HFFc6 (cell line): ENCODE results near the gene LINGO3. TPM values are rescaled to one million over a fixed set of nuclear protein-coding genes. Genes with fewer than 3 reads are reported as not detected.
"Not testable (repeated sequence)": the region's sequence is repeated elsewhere in the genome, so short reads cannot be mapped to it uniquely, and the experiment has no call there.

Experiments used
- DNase-seq: peaks from one replicate; pipeline ENCODE4 v3.0.0-alpha.2; 2018
- H3K27ac Mint-ChIP-seq: 2 replicates; pipeline ENCODE4 v1.8.0; 2020; ENCODE audit warnings: mild to moderate bottlenecking, mixed read lengths
- H3K27me3 Mint-ChIP-seq: 2 replicates; pipeline ENCODE4 v1.8.0; 2021; ENCODE audit warnings: mild to moderate bottlenecking, moderate library complexity, mixed read lengths; ENCODE audit not compliant: insufficient read depth
- H3K36me3 Mint-ChIP-seq: 2 replicates; pipeline ENCODE4 v1.8.0; 2021; ENCODE audit warnings: low read depth, mixed read lengths
- H3K4me1 Mint-ChIP-seq: 2 replicates; pipeline ENCODE4 v1.8.0; 2020; ENCODE audit warnings: low read depth, mixed read lengths
- H3K4me3 Mint-ChIP-seq: 2 replicates; pipeline ENCODE4 v1.8.0; 2020; ENCODE audit warnings: mild to moderate bottlenecking, moderate library complexity, mixed read lengths
- H3K9me3 Mint-ChIP-seq: 2 replicates; pipeline ENCODE4 v1.8.0; 2020; ENCODE audit warnings: mild to moderate bottlenecking, mixed read lengths
- CTCF ChIP-seq: fragments of 200-600 bp; sonication (generic); IDR thresholded peaks from 2 replicates; pipeline ENCODE4 v1.5.0; 2021; ENCODE audit warnings: antibody characterized with exemption, mild to moderate bottlenecking
- total RNA-seq, 6 experiments: library from RNA; stranded (reverse); fragmentation: NEBNext Ultra II Directional; extraction: Animal tissue kit (Norgen Biotek cat#: 25700); gene quantifications; 2 replicates in 1 of 6; 3 replicates in 5 of 6; pipeline ENCODE4 v1.2.3, GENCODE V29; 2021

The LINGO3 gene
- total RNA-seq, 6 experiments from 2014 or later = not detected

- no peaks in the 10 kb centered on the region for H3K9me3 Mint-ChIP-seq
- H3K4me1 Mint-ChIP-seq = no peaks in the 10 kb centered on the region
- no peaks in the 10 kb centered on the region for H3K36me3 Mint-ChIP-seq
- DNase-seq = no peak
- peaks cover 12% of the 10 kb centered on the region for H3K27me3 Mint-ChIP-seq
- no peak for TF ChIP-seq CTCF
- H3K4me3 Mint-ChIP-seq = no peak overlapping the region
- no peak overlapping the region for H3K27ac Mint-ChIP-seq
Observed at GRCh38 chr19:2353887-2354592, 46.1 kb upstream of the LINGO3 start.

- Mint-ChIP-seq H3K4me3 (no peak overlapping the region), H3K27ac (no peak overlapping the region)
- TF ChIP-seq CTCF = no peak
Observed at GRCh38 chr19:2353159-2353886, 45.4 kb upstream of the LINGO3 start.

GRCh38 chr19:2352121-2352520, 44.2 kb upstream of the LINGO3 start:
- DNase-seq = no peak
- no peak overlapping the region for H3K4me3 Mint-ChIP-seq
- H3K9me3 Mint-ChIP-seq = no peaks in the 10 kb centered on the region
- no peaks in the 10 kb centered on the region for H3K4me1 Mint-ChIP-seq
- no peaks in the 10 kb centered on the region for H3K36me3 Mint-ChIP-seq
- H3K27me3 Mint-ChIP-seq = peaks cover 4% of the 10 kb centered on the region; the same call in 1 of the 2 replicates
- no peak overlapping the region for H3K27ac Mint-ChIP-seq
- no peak for TF ChIP-seq CTCF

More at GRCh38 chr19:2353159-2353886, 45.4 kb upstream of the LINGO3 start:
- no peak for DNase-seq
- no peaks in the 10 kb centered on the region for H3K4me1 Mint-ChIP-seq
- peaks cover 5% of the 10 kb centered on the region; the same call in 1 of the 2 replicates for H3K27me3 Mint-ChIP-seq
- no peaks in the 10 kb centered on the region for H3K9me3 Mint-ChIP-seq
- no peaks in the 10 kb centered on the region for H3K36me3 Mint-ChIP-seq

GRCh38 chr19:2351591-2351990, 43.6 kb upstream of the LINGO3 start:
- Mint-ChIP-seq H3K4me3 (no peak overlapping the region), H3K36me3 (no peaks in the 10 kb centered on the region), H3K27ac (no peak overlapping the region), H3K27me3 (peaks cover 4% of the 10 kb centered on the region; the same call in 1 of the 2 replicates), H3K9me3 (no peaks in the 10 kb centered on the region), H3K4me1 (no peaks in the 10 kb centered on the region)
- no peak for TF ChIP-seq CTCF
- DNase-seq = no peak

- Mint-ChIP-seq H3K27me3 (peaks cover 4% of the 10 kb centered on the region; the same call in 1 of the 2 replicates), H3K9me3 (no peaks in the 10 kb centered on the region), H3K4me3 (no peak overlapping the region), H3K27ac (no peak overlapping the region), H3K36me3 (peaks cover 4% of the 10 kb centered on the region; the same call in 1 of the 2 replicates), H3K4me1 (no peaks in the 10 kb centered on the region)
- no peak for DNase-seq
- TF ChIP-seq CTCF = no peak
Observed at GRCh38 chr19:2350656-2351055, 42.7 kb upstream of the LINGO3 start.

GRCh38 chr19:2349818-2350217, 41.9 kb upstream of the LINGO3 start:
- not testable (repeated sequence) for H3K27ac Mint-ChIP-seq, H3K4me3 Mint-ChIP-seq, H3K4me1 Mint-ChIP-seq, H3K27me3 Mint-ChIP-seq, H3K36me3 Mint-ChIP-seq, H3K9me3 Mint-ChIP-seq, DNase-seq
